GM21529 (cell line): ENCODE measurements around the gene ARL3.

ENCODE experiments used
- ATAC-seq: cut with Tn5 transposase; IDR thresholded peaks from one replicate; pipeline ENCODE4 v1.9.1; 2021; ENCODE audit not compliant: unreplicated experiment

The ARL3 gene

DNA sequence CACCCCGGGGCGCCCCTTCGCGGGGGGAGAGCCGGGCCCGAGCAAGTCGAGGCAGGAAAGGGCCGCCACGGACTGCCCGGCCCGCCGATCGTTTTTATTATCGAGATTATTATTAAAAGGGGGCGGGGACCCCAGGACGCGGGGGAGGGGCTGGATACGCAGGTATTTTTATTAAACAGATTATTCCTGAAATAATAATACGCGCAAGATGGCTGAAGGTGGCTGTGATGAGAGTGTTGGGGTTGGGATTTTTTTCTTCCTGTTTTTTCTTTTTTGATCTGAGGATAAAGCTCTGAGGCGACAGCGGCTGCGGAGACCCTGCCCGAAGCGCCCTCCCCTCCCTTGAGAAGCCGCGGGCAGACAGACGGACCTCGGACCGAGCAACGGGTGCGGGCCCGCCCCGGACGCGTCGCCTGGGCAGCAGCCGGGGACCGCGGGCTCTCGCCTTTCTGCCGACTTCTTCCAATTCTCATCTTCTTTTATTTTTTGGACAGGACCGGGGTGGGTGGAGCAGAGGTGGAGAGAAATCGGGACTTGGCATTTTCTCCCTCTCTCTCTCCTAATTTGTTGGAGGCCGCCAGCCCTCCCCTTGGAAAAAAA, 71.4 kb downstream of the ARL3 start:
- no peak for ATAC-seq

GRCh38 chr10:102641880-102642735, 72.1 kb downstream of the ARL3 start:
- peak; percentile 50 for ATAC-seq

DNA sequence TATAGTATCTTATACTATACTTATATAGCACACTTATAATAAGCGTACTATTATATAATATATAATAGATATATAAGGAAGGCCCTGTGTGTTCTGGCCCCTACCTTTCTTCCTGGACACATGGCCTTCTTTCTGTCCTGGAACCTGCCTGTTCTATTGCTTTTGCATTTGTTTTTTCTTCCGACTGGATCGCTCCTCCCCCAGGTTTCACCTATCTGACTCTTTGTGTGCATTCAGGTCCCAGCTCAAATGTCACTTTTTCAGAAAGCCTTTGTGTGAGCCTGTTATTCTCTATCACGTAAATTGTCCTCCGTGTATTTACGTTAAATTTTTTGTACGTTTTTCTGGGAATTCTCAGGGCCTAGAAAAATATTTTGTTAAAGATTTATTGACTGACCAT, 72.8 kb downstream of the ARL3 start:
- ATAC-seq: no peak

GRCh38 chr10:102639537-102639936, 74.7 kb downstream of the ARL3 start:
- ATAC-seq: no peak

GRCh38 chr10:102635377-102635776, 78.8 kb downstream of the ARL3 start:
- ATAC-seq: no peak

DNA sequence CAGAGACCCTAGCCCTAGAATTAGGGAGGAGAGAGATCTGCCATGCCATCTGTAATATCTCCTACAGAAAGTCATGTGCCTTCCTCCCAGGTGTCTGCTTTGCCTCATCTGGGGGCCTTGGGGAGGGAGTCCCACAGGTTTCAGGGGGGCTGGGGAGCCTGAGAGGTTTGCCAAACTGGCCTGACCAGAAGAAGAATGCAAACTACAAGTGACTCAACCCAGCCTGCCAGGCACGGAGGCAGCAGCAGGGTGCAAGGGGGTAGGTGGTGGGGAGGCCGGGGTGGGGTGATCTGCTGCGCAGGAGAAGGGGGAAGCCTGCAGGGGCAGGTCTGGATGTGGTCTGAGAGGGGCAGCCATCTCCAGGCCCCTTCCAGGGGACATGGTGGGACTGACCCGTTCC, 79.5 kb downstream of the ARL3 start:
- no peak for ATAC-seq

- ATAC-seq: no peak
Measured at GRCh38 chr10:102633848-102634247, 80.3 kb downstream of the ARL3 start.

- no peak for ATAC-seq
Measured at GRCh38 chr10:102633287-102633686, 80.9 kb downstream of the ARL3 start.

DNA sequence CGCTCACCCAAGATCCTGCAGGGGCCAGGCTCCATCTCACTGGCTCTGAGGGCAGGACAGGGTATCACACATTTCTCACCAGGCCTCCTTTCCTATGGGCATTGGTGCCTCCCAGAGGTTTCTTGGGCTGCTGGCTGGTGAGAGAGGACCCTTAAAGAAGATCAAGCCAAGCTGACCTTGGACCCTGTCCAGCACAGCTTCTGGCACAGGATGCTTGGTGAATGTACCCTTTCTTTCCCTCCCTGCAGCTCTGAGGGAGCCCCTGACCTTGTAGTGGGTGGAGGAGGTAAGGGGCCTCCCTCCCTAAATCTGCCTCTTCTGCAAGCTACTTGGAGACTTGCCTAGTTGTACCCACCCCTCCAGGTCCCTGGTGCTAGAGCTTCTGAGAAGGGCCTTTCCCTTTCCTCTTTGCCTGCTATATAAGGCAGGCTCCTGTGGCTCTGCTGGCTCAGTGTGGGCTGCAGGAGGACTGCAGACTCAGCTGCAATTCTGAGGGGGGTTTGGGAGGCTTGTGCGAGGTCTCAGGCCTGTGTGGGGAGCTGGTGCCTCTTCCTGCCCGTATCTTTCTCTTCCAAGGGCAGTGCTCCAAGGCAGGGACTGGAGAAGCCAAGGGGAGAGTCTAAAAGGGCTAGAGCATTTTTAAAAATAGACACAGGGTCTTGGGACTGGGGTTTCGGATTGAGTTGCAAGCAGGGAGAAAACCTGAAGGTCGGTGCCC, 81.6 kb downstream of the ARL3 start:
- no peak for ATAC-seq

GRCh38 chr10:102631525-102632393, 82.4 kb downstream of the ARL3 start:
- no peak for ATAC-seq

- no peak for ATAC-seq
Measured at GRCh38 chr10:102630663-102631062, 83.5 kb downstream of the ARL3 start.

DNA sequence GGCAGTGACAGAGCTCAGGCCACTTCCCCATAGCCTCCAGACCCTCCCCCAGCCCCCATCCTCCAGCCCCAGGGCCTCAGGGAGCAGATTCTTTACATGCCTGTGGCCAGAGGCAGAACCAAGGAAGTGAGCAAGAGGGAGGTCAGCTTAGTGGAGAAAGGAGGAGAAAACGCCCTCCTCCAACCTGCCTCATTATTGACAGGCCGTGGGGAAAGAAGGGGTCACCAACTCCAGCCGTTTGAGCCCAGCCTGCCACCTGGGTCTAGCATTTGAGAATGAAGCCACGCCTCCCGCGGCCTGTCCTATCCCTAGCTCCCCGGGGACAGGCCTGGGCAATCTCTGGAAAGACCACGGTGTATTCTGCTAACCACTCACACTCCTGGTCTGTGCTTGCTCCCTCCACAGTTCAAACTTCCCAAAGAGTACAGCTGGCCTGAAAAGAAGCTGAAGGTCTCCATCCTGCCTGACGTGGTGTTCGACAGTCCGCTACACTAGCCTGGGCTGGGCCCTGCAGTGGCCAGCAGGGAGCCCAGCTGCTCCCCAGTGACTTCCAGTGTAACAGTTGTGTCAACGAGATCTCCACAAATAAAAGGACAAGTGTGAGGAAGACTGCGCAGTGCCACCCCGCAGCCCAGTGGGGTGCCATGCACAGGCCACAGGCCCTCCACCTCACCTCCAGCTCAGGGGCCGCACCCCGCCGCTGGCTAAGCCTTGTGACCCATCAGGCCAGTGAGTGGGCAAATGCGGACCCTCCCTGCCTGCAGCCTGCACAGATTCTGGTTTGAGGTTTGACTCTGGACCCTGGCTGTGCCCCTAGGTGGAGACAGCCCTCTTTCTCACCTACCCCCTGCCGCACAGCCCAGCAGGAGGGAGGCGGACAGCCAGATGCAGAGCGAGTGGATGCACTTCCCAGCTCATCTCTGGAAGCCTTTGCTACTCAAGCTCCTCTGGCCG, 84.3 kb downstream of the ARL3 start:
- ATAC-seq: no peak

GRCh38 chr10:102628451-102628911, 85.7 kb downstream of the ARL3 start:
- no peak for ATAC-seq

DNA sequence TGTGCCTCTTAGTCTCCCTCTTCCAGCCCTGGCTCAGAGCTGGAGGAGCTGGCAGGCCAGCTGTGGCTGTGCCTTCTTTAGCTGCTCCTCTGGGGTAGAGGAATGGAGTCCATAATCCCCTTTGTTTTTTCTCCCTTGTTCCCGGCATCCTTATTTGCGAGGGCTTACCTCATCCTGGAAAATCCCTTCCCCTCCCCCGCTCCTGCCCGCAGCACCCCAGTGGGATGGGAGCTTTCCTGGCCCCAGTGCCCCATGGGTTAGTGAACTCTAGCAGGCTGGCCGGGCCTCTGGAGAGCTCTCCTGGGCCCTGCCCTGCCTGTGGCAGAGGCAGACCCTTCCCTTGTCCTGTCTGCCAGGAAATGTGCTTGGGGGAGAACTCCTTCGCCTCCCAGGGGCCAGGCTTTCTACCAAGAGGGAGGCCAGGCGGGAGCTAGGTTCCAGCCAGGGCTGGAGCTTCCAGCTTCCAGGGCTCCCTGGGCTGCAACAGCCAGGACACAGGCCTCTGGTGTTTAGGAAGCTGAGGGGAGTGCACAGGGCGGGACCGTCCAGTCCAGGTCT, 86.4 kb downstream of the ARL3 start:
- ATAC-seq: no peak

DNA sequence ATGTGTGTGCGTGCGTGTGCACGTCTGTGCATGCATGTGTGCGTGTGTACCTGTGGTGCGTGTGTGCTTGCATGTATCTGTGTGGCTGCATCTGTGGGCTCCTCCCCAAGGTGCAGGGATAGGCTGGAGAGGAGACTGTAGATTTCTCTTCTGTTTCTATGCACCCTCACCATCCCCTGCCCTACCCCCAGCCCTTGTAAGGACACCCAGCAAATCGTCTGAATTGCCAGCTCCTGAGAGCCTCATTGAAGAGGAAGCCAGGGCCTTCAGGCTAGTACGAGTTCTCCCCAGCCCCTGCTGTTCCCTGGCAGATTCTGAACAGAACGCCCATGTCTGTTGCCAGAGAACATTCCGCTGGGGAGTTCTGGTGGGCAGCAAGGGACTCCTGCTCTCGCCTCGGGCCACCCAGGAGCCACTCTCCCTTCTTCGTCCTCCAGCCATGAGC, 86.9 kb downstream of the ARL3 start:
- no peak for ATAC-seq

DNA sequence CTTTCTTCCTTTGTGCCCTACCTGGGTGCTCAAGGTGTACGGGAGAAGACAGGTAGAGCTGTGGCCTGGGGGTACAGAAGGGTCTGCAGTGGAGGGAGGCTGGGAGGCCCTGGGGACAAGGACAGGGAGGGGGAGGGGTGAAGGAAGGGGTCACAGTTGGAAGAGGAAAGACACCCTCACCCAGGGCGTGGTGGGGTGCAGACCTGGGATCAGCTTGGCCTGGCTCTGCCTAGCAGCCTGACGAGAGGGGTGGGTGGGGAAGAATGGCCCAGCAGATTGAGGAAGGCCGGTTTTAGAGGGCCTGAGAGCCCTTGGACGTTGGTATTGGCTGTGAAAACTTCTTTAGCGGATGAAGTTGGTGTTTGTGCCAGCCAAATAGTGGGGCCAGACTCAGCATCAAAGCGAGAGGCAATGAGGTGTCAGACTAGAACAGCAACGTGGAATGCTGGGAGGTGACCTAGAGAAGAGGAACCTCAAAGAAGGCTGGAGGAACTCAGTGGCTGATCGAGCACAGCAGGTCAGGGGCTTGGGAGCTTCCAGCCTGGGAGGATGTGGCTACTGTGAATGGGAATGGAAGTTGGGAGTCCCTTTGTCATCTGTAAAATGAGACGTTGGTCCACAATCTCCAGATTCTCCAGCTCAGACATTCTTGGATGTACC, 88.0 kb downstream of the ARL3 start:
- ATAC-seq: no peak

GRCh38 chr10:102624751-102625645, 89.2 kb downstream of the ARL3 start:
- ATAC-seq: no peak

DNA sequence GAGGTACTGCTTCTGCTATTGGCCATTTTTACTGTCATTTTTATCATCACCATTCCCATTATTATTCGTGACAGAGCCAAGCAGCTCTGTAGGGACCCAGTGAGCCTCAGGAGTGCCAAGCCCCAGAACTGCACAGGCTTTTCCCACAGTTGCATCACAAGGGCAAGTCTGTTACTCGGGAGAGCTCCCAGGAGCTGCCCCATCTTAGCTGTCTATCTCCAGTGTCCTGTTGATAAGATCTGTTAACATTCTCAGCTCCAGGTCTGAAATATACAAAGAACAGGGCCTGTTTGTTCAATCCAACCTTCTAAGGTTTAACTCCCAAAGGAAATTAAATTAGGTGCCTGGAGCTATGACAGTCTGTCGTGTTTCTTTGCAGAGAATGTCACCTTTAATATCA, 90.1 kb downstream of the ARL3 start:
- ATAC-seq: no peak
